ENCODE data around the gene RGS2. TPM values are rescaled to one million over a fixed set of nuclear protein-coding genes. Genes with fewer than 3 reads are reported as not detected.

Gene RGS2
- total RNA-seq, 1 donor from 2014 or later: 55.2 TPM

DNA sequence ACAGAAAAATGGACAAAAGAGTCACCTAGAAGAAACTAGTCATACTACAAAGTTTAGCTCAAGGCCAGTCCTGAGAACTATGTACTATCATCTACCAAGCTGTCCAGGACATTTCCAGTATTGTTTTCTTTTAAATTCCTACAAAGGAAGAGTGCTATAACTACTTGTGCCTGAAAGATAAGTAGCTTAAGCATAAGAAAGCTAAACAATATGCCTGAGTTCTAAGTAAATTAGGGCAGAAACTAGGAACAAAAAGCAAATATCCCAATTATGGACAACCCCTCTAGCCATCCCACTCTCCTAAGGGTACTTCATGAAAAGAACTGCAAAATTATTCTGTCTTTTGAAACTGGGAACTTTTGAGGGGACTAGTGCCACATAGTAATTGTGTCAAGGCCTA is 5.3 kb upstream of the RGS2 start:
- H3K27me3 Mint-ChIP-seq (ENCODE audit: low read depth): no peaks in the 10 kb centered on the region
- no peaks in the 10 kb centered on the region for H3K36me3 Mint-ChIP-seq
- H3K4me3 Mint-ChIP-seq: no peak overlapping the region
- no peak overlapping the region for H3K27ac Mint-ChIP-seq
- peaks cover 7% of the 10 kb centered on the region for H3K9me3 Mint-ChIP-seq
- H3K4me1 Mint-ChIP-seq: peaks cover 36% of the 10 kb centered on the region
- no peak for TF ChIP-seq CTCF (IDR thresholded peaks at IDR 0.05; ENCODE audit: unreplicated experiment)
- no peak for DNase-seq (ENCODE audit: low spot score in 2 of 2, unreplicated experiment in 2 of 2)

- no peaks in the 10 kb centered on the region for H3K27me3 Mint-ChIP-seq (ENCODE audit: low read depth)
- peaks cover 48% of the 10 kb centered on the region for H3K4me1 Mint-ChIP-seq
- H3K4me3 Mint-ChIP-seq: no peak overlapping the region
- no peak for DNase-seq (ENCODE audit: low spot score in 2 of 2, unreplicated experiment in 2 of 2)
- H3K27ac Mint-ChIP-seq: no peak overlapping the region
- H3K36me3 Mint-ChIP-seq: peaks cover 1% of the 10 kb centered on the region
- peaks cover 7% of the 10 kb centered on the region for H3K9me3 Mint-ChIP-seq
- TF ChIP-seq CTCF (IDR thresholded peaks at IDR 0.05; ENCODE audit: unreplicated experiment): no peak
Measured at GRCh38 chr1:192805832-192806323, 3.0 kb upstream of the RGS2 start.

DNA sequence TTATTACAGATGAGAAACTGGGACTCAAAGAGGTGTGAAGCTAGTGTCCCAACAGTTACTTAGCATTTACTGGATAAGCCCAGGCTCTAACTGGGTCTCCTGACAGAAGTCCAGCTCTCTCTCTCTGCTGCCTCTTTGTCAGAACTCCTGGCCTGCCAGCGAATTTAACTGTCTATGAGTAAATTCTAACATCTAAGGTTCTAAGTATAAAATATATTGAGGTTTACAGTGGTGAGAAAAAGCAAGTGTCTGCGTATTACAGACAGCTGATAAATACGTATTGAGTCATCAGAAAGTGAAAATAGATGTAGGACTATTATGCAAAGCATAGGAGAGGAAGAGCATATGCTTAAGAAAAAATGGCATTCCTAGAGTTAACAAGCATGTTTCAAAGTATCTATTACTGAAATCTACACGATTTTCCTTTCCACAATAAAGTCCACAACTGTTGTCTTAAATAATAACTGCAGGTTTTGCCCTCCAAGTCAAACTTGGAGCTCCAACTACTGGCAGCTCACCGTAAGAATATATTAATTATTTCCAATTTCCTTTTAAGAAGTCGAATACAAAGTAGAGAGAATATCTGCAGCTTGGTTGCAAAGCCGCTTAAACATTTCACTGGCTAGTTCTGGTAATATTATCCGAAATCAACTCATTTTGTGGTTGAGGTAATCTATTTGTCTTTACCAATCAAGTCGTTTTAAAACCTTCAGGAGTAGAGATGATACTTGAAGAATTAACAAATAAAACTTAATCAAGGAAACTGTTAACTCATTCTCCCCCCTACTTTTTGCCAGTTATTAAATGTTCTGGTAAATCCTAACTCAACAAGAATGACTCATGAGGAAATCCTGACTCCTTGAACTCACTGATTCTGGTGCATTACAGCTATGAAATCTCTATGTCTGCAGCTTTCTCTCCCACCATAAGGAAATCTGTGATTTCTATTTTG is 1.4 kb upstream of the RGS2 start:
- no peak for DNase-seq (ENCODE audit: low spot score in 2 of 2, unreplicated experiment in 2 of 2)
- Mint-ChIP-seq H3K36me3 (peaks cover 6% of the 10 kb centered on the region), H3K4me3 (peak overlapping the region; percentile 95), H3K9me3 (peaks cover 4% of the 10 kb centered on the region), H3K27ac (peak overlapping the region; percentile 97), H3K27me3 (ENCODE audit: low read depth) (no peaks in the 10 kb centered on the region), H3K4me1 (peaks cover 51% of the 10 kb centered on the region)
- TF ChIP-seq CTCF (IDR thresholded peaks at IDR 0.05; ENCODE audit: unreplicated experiment): no peak

DNA sequence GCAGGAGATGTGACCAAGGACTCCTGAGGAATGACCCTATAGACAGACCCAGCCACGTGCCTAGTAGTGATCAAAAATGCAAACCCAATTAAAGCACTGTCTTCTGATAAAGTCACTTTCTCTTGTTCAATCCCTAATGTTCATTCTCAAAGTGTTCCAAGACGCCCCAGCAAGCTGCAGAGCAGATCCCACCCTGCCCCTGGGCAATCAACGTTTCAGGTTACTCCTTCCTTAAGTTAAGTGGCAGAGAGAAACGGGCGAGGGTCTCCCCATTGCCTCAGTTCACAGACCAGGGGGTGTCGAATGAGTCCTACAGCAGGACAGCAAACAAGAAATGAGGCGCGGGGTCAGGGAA is 699 bp upstream of the RGS2 start:
- no peak for DNase-seq (ENCODE audit: low spot score in 2 of 2, unreplicated experiment in 2 of 2)
- Mint-ChIP-seq H3K27me3 (ENCODE audit: low read depth) (no peaks in the 10 kb centered on the region), H3K4me1 (peaks cover 52% of the 10 kb centered on the region)

More for the DNA sequence above, 699 bp upstream of the RGS2 start:
- no peak for TF ChIP-seq CTCF (IDR thresholded peaks at IDR 0.05; ENCODE audit: unreplicated experiment)
- Mint-ChIP-seq H3K9me3 (no peaks in the 10 kb centered on the region), H3K4me3 (peak overlapping the region; percentile 95), H3K36me3 (peaks cover 7% of the 10 kb centered on the region), H3K27ac (peak overlapping the region; percentile 97)
